ENCODE results near the gene CLMN. TPM values are rescaled to one million over a fixed set of nuclear protein-coding genes. Genes with fewer than 3 reads are reported as not detected.
A peak's percentile ranks its signal among the peaks of the same experiment; 100 is the strongest.

The CLMN gene
- total RNA-seq, 1 donor from 2014 or later: 19.6 TPM

DNA sequence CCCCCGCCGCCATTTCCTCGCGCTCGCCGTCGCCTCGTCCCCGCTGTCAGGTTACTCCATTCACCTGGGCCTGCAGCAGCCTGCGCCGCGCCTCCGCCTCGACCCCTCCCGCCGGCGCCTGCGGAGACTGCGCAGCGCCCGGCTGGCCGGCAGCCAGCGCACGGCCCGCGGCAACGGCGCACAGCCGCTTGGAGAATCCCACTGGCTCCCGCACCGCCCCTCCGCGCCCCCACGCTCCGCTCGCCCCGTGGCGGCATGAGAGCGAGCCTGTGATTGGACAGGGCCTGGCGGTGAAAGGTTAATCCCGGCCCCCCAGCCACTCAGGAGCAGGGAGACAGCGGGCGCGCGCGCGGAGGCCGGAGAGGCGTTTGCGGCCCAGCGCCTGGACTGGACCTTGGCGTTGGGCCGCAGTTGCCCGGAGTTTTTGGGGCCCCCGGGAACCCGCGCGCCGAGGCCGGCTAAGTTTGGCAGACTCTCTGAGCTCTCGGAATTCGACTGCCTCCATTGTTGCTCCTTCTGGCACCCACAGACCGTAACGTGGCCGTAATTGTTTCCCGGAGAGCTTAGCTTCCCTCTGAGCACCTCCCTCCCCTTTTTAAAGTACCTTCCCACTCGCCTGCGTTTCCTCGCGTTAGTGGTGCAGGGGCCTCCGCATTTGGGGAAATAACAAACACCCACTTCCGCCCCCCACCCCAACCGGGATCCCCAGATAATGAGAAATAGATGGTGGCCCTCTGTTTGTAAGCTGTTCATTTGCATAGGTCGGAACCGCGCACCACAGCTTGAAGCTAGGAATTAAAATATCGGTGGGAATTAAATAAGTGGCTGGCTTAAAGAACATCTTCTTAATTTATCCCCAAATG is 162.2 kb downstream of the CLMN start, which contains the start of gene DICER1:
TSS of gene DICER1 (minus strand) at position 203 of the 863 bp plus-strand sequence. CDS start 24,071 bp downstream, outside the sequence.
- peak in 1 of 2 donors; percentile 44 for TF ChIP-seq POLR2A (IDR thresholded peaks at IDR 0.05)
- TF ChIP-seq, protein P1, sequence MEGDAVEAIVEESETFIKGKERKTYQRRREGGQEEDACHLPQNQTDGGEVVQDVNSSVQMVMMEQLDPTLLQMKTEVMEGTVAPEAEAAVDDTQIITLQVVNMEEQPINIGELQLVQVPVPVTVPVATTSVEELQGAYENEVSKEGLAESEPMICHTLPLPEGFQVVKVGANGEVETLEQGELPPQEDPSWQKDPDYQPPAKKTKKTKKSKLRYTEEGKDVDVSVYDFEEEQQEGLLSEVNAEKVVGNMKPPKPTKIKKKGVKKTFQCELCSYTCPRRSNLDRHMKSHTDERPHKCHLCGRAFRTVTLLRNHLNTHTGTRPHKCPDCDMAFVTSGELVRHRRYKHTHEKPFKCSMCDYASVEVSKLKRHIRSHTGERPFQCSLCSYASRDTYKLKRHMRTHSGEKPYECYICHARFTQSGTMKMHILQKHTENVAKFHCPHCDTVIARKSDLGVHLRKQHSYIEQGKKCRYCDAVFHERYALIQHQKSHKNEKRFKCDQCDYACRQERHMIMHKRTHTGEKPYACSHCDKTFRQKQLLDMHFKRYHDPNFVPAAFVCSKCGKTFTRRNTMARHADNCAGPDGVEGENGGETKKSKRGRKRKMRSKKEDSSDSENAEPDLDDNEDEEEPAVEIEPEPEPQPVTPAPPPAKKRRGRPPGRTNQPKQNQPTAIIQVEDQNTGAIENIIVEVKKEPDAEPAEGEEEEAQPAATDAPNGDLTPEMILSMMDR (IDR thresholded peaks at IDR 0.05): no peak
- TF ChIP-seq POLR2AphosphoS5 (IDR thresholded peaks at IDR 0.05; ENCODE audit: insufficient read depth in 1 of 2, low read depth in 1 of 2): peak; percentile 66 to 90
- peak within 1 kb of the TSS; percentile 87 for H3K27ac ChIP-seq
- peaks cover 43% of the 10 kb centered on the region for H3K4me1 ChIP-seq
- H3K4me3 ChIP-seq: peak within 1 kb of the TSS; percentile 63 to 72
- no peaks in the 10 kb centered on the region for H3K36me3 ChIP-seq
- intact Hi-C loops (cut with DNase I): no loop called here
- no peaks in the 10 kb centered on the region for H3K27me3 ChIP-seq
- peak in 1 of 2 donors; percentile 96 for DNase-seq (ENCODE audit: extremely low spot score in 2 of 2)
- H3K9me3 ChIP-seq: no peaks in the 10 kb centered on the region

DNA sequence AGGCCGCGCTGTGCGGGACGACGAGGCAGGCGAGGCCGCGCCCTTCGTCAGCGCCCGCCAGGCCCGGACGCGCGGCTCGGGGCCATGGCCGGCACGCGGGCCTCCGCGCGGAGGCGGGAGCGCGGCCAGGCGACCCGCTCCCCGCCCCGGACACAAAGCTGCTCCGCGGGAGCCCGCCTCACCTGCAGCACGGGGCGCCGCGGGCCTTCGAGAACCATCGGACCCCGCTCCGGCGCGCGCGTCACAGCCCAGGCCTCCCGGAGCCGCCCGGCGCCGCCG is 162.7 kb downstream of the CLMN start:
- H3K4me1 ChIP-seq: peaks cover 49% of the 10 kb centered on the region
- H3K27ac ChIP-seq: peak overlapping the region; percentile 87
- intact Hi-C loops (cut with DNase I): no loop called here
- H3K36me3 ChIP-seq: no peaks in the 10 kb centered on the region
- no peaks in the 10 kb centered on the region for H3K9me3 ChIP-seq
- H3K4me3 ChIP-seq: peak overlapping the region; percentile 63 to 72
- H3K27me3 ChIP-seq: no peaks in the 10 kb centered on the region
- no peak for DNase-seq (ENCODE audit: extremely low spot score in 2 of 2)
- TF ChIP-seq POLR2A (IDR thresholded peaks at IDR 0.05): no peak
- no peak for TF ChIP-seq POLR2AphosphoS5 (IDR thresholded peaks at IDR 0.05; ENCODE audit: insufficient read depth in 1 of 2, low read depth in 1 of 2)
- TF ChIP-seq, protein P1 (IDR thresholded peaks at IDR 0.05): no peak

DNA sequence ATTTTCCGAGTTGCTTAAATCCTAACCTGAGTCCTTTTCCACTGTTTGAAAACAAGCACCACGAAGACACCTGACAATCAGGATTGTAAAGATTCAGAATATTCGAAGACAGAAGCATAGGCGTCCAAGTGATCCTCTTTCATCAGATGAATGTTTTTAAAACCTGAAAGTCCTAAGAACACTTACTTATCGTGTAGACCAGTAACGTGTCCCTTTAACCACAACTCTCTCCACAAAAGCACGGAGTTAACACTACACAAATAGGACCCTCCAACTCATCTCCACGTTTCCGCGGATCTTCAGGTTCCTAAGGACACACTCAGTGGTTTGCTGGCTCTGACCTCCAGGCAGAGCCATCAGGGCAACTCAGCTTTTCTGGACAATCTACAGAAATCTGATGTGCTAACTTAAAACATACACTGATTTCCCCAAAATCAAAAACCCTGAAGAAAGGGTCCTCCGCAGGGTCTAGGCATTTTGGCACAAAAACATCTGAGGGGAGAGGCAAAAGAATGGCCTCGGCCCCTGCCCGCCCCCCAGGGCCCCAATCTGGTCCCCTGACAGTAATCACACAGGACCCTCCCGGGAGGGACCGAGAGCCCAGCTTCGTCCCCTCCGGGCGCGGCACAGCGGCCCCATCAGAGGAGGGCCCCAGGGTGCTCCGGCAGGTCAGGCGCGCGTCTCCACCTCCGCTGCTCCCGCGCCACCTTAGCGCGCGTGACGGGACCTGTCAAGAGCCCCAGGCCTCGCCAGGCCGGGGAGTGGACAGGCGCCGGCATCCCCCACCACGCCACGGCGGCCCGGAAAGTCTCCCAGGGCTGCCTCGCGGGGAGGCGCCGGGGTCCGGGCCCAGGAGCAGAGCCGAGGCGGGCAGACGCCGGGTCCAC is 163.3 kb downstream of the CLMN start:
- intact Hi-C loops (cut with DNase I): no loop called here
- DNase-seq (ENCODE audit: extremely low spot score in 2 of 2): no peak
- Histone ChIP-seq H3K36me3 (no peaks in the 10 kb centered on the region), H3K4me3 (peak overlapping the region; percentile 63 to 72), H3K9me3 (no peaks in the 10 kb centered on the region), H3K4me1 (peaks cover 55% of the 10 kb centered on the region), H3K27ac (peak overlapping the region; percentile 87), H3K27me3 (no peaks in the 10 kb centered on the region)
- TF ChIP-seq POLR2A (IDR thresholded peaks at IDR 0.05): no peak
- peak in 1 of 2 donors; percentile 36 for TF ChIP-seq POLR2AphosphoS5 (IDR thresholded peaks at IDR 0.05; ENCODE audit: insufficient read depth in 1 of 2, low read depth in 1 of 2)

DNA sequence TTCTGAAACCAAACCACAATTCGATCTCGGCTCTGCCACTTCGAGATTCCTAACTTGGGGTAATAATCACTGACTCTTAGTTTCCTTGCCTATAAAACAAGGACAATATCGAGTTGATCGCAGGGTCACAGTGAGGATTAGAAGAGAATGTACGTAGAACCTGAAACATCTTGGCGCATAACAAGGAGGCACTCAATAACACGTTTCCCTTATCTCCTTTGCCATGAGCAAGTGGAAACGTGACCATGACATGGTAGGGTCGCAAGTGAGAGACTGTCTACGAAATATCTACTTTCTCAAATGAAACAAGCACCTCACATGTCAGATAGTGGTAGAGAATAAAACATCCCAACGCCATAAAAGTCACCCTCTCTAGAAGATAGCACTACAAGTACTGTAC is 164.7 kb downstream of the CLMN start:
- no peaks in the 10 kb centered on the region for H3K27me3 ChIP-seq
- intact Hi-C loops (cut with DNase I): no loop called here
- peak overlapping the region; percentile 87 for H3K27ac ChIP-seq
- H3K9me3 ChIP-seq: no peaks in the 10 kb centered on the region
- H3K36me3 ChIP-seq: no peaks in the 10 kb centered on the region
- TF ChIP-seq, protein P1 (IDR thresholded peaks at IDR 0.05): no peak
- TF ChIP-seq POLR2AphosphoS5 (IDR thresholded peaks at IDR 0.05; ENCODE audit: insufficient read depth in 1 of 2, low read depth in 1 of 2) (no peak), POLR2A (IDR thresholded peaks at IDR 0.05) (no peak)
- peaks cover 69% of the 10 kb centered on the region for H3K4me1 ChIP-seq
- H3K4me3 ChIP-seq: peak overlapping the region in 1 of 2 donors; percentile 63
- no peak for DNase-seq (ENCODE audit: extremely low spot score in 2 of 2)

DNA sequence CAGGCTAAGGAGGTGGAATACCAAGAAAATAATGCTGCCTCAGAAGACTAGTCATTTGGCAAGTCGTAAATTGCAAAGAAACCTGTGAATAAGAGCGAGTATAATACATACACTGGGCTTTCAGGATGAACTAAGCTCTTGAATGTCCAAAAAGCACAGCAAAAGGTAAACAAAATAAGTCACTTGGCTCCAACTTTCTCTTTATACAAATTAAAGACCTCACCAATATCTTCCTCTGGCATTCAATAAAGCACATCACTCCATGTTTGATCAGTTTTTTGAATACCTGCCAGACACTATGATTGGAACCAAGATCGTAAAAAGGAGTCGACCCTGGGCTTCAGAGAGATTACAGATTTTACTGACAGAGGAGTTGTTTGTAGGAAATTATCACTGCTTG is 165.8 kb downstream of the CLMN start:
- no peaks in the 10 kb centered on the region for H3K9me3 ChIP-seq
- H3K27ac ChIP-seq: no peak overlapping the region
- no peak overlapping the region for H3K4me3 ChIP-seq
- H3K27me3 ChIP-seq: no peaks in the 10 kb centered on the region
- TF ChIP-seq, protein P1 (IDR thresholded peaks at IDR 0.05): no peak
- TF ChIP-seq POLR2A (IDR thresholded peaks at IDR 0.05): no peak
- no peak for TF ChIP-seq POLR2AphosphoS5 (IDR thresholded peaks at IDR 0.05; ENCODE audit: insufficient read depth in 1 of 2, low read depth in 1 of 2)
- H3K36me3 ChIP-seq: no peaks in the 10 kb centered on the region
- peaks cover 80% of the 10 kb centered on the region for H3K4me1 ChIP-seq
- DNase-seq (ENCODE audit: extremely low spot score in 2 of 2): no peak
- intact Hi-C loops (cut with DNase I): no loop called here

All from vagina (tissue), 2 donors.